SHP77 treated with DMSO at 0.1 percent for 48 hours (cell line): Measurements from ENCODE around the gene CXADR.
"Not testable (repeated sequence)": the region's sequence is repeated elsewhere in the genome, so short reads cannot be mapped to it uniquely, and the experiment has no call there.

ENCODE experiments used
- DNase-seq: peaks from one replicate; lab custom pipeline; 2025; lab: John Stamatoyannopoulos, UW

Gene CXADR

DNA sequence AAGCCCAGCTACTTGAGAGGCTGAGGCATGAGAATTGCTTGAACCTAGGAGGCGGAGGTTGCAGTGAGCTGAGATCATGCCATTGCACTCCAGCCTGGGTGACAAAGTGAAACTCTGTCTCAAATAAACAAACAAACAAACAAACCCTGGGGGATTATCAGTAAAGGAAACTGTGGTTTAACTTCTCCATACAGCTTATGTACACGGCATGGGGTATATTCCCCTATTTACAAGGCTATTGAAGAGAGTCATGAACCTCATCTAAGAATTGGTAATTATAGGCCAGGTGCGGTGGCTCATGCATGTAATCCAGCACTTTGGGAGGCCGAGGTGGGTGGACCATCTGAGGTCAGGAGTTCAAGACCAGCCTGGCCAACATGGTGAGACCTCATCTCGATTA, 9.9 kb upstream of the CXADR start:
- DNase-seq: not testable (repeated sequence)

DNA sequence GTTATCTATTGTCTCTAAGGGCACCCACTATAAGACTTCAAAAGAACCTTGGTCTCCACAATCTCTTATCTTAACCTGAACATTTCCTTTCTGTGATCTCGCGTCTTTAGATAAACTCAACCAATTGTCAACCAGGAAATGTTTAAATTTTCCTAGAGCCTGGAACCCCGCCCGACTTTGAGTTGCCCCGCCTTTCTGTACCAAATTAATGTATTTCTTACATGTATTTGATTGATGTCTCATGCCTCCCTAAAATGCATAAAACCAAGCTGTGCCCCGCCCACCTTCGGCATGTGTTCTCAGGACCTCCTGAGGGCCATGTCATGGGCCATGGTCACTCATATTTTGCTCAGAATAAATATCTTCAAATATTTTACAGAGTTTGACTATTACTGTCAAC, 5.9 kb upstream of the CXADR start:
- DNase-seq: no peak

- no peak for DNase-seq
Measured at GRCh38 chr21:17507591-17507990, 5.3 kb upstream of the CXADR start.

DNA sequence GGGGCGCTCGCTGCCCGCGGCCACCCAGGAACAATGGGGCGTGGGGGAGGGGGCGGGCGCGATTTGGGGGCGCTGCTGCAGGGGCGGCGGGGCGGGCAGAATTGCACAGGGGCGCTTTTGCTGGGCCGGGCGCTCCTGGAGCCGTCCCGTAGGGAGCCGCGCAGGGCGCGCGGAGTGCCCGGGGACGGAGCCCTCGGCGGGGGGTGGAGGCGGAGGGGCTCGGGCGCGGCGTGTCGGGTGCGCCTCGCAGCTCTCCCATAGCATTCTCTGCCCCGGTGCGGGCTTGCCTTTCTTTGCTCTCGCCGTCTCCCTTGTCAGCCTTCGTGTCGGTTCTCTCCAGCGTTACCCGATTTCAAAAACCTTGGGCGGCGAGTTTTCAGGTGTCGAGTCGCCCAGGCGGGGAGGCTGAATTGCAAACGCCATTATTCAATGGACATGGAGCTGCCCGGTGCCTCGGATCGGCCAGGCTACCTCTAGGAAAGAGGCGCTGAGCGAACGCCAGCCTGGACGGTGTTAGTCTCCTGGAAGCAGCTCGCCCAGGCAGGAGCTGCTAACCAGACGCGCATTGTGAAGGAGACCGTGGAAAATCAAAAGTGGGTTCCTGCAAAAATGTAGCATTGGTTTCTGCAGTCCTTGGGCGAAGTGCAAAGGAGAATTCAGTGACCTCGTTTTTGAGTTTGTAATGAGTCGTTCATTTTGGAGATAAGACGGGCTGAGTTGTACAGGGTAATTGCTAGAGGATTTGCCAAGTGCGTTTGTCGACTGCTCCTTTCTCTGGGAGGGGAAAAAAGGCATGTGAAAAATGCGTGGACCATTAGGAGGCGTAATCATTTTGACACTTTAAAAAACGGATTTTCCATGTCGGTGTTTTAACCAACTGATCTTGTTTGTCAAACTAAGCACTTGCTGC, 626 bp downstream of the CXADR start:
- no peak for DNase-seq

DNA sequence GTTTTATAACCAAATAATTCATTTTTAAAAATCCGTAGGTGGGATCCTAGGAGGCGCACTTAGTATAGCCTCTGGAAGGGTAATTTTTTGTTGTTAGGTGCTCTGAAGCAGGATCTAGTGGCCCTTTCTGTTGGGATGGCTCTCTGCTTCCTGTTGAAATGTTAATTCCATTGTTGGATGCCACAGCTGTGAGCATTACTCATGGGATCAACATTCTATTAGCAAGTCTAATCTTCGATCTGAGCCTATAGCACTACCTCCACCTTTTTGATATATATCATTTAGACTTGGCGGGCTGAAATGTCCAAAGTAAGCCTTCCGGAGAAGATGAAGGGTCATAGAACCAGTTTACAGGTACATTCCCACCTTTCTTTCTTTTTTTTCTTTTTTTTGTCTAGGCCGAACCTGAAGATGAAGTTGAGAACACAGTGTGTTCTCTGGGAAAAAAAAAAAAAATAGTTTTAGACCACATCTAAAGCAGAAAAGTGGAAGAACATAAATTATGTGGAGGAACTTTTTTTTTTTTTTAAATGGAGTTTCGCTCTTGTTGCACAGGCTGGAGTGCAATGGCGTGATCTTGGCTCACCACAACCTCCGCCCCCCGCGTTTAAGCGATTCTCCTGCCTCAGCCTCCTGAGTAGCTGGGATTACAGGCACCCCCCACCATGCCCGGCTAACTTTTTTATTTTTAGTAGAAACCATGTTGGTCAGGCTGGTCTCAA, 1.4 kb downstream of the CXADR start:
- DNase-seq: no peak

DNA sequence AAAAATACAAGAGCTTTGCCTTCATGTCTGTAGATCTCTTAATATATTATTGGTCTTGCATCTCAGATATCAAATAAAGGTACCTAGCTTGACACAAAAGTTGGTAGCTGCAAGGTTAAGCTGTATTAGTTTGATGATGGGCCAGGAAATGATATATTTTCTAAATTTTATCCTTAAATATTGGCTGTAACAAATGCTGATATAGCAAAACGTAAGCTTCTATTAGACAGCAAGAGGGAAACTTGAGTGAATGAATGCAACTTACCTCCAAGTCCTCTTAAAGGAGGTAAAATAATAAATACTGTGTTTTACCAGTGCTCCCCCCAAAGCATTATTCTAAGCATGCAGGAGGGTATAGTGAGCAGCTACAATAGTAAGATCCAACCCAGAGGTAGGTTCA, 4.2 kb downstream of the CXADR start:
- not testable (repeated sequence) for DNase-seq

GRCh38 chr21:17519208-17519738, 6.4 kb downstream of the CXADR start:
- DNase-seq: no peak

- no peak for DNase-seq
Measured at GRCh38 chr21:17519965-17520609, 7.2 kb downstream of the CXADR start.

- no peak for DNase-seq
Measured at GRCh38 chr21:17523007-17523451, 10.2 kb downstream of the CXADR start.

DNA sequence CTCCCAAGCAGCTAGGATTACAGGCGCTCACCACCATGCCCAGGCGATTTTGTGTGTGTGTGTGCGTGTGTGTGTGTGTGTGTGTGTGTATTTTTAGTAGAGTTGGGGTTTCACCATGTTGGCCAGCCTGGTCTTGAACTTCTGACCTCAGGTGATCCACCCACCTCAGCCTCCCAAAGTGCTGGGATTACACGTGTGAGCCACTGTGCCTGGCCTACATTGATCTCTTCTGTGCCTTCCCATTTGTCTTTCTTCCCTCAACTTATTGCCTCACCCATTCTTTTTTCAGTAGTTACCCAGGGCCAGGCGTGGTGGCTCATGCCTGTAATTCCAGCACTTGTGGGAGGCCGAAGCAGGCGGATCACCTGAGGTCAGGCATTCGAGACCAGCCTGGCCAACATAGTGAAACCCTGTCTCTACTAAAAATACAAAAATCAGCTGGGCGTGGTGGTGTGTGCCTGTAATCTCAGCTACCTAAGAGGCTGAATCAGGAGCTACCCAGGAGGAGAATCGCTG, 11.2 kb downstream of the CXADR start:
- not testable (repeated sequence) for DNase-seq

DNA sequence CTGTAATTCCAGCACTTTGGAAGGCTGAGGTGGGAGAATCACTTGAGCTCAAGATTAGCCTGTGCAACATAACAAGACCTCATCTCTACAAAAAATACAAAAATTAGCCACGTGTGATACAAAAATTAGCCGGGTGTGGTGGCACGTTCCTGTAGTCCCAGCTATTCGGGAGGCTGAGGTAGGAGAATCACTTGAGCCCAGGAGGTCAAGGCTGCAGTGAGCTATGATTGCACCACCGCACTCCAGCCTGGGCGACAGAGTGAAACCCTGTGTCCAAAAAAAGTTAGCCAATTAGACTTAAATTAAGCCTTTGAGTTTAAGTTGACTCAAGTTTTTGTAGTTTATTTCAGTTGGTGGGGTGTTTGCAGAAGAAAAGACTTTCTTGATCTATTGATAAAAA, 11.8 kb downstream of the CXADR start:
- no peak for DNase-seq

GRCh38 chr21:17526776-17527175, 13.9 kb downstream of the CXADR start:
- DNase-seq: no peak

GRCh38 chr21:17527240-17527639, 14.4 kb downstream of the CXADR start:
- no peak for DNase-seq

DNA sequence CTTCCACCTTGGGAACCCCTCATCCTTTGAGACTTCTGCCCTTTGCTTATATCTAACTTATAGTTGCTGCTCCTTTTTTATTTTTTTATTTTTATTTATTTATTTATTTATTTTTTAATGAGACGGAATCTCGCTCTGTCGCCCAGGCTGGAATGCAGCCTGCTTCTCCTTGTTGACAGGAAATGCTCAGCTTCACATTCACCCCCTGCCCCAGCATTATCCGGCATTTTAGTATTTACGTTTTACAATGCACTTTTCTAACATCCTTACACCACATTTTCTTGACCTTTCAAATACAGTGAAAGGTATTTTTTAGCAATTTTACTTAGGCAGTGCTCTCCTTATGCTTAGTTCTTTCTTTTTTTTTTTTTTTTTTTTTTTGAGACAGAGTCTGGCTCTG, 14.9 kb downstream of the CXADR start:
- no peak for DNase-seq

DNA sequence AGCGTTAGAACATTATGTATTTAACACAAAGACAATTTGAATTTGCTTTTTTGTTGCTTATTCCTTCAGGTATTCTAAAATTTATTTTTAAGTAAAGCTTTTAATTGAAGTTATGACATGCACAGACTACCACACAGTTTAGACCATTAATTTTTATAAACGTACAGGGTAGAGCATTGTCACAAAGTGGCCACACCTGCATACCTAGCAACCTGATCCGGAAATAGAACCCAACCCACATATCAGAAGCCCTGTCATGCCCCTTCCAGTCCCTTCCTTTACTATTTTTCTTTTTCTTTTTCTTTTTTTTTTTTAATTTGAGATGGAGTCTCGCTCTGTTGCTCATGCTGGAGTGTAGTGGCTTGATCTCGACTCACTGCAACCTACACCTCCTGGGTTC, 16.8 kb downstream of the CXADR start:
- no peak for DNase-seq

GRCh38 chr21:17532292-17532691, 19.4 kb downstream of the CXADR start:
- no peak for DNase-seq

- DNase-seq: no peak
Measured at GRCh38 chr21:17536381-17536780, 23.5 kb downstream of the CXADR start.

- DNase-seq: no peak
Measured at GRCh38 chr21:17537299-17537698, 24.5 kb downstream of the CXADR start.

DNA sequence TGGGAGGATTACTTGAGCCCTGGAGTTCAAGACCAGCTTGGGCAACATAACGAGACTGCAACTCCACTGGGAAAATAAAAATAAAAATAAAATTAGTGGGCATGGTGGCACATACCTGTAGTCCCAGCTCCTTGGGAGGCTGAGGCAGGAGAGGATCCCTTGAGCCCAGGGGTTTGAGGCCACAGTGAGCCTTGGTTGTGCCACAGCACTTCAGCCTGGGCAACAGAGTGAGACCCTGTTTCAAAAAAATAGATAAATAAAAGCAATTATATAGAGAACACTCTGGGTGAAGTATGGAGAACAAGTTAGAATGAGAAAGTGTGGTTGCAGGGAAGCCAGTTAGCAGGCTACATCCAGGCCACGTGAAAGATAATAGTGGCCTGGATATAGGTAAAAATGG, 25.7 kb downstream of the CXADR start:
- no peak for DNase-seq

- no peak for DNase-seq
Measured at GRCh38 chr21:17539323-17539722, 26.5 kb downstream of the CXADR start.

DNA sequence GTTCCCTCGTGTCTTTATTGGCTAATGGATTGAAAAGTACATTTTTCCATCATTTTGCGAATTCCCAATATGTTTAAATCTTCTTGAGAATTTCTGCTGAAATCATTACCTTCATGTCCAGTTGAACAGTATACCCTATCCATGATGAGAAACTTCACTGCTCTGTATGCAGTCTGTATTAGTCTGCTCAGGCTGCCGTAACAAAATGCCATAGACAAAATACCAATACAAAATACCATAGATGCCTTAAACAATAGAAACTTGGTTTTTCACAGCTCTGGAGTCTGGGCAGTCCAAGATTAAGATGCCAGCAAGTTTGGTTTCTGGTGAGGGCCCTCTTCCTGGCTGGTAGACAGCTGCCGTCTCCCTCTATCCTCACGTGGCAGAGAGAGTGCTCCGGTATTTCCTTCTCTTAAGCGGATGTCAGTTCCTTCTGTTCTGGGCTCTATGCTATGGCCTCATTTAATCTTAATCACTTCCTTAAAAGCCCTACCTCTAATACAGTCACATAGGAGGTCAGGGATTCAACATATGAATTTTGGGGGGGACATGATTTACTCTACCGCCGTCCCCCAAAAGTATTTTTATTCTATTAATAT, 27.0 kb downstream of the CXADR start:
- no peak for DNase-seq

DNA sequence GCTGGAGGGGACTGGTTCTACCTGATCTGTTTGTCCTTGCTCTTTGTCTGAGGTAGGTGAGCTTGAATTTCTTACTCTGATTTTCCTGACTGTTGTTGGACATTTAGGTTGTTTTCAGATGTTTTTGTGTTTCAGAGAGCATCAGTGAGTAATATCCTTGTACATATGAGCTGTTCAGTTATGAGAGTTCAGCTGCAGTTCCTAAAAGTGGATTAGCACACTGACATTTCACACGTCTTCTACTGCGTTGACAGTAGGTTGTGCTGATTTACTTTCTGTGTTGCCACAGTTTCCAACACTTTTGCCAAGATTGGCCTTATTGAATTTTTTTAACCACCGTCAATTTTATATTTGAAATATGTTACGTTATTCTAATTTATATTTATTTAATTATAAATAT, 27.7 kb downstream of the CXADR start:
- no peak for DNase-seq
